ENCODE data around the gene NEK8. TPM values are rescaled to one million over a fixed set of nuclear protein-coding genes. Genes with fewer than 3 reads are reported as not detected.
"Not testable (repeated sequence)": the region's sequence is repeated elsewhere in the genome, so short reads cannot be mapped to it uniquely, and the experiment has no call there.

The NEK8 gene
- total RNA-seq, 1 donor from 2014 or later: 2.8 TPM

GRCh38 chr17:28725660-28726225 lies 2.8 kb upstream of the NEK8 start:
- DNase-seq: peak; percentile 71

GRCh38 chr17:28726226-28726626 lies 2.4 kb upstream of the NEK8 start, which contains the start of gene TLCD1:
Gene TLCD1, minus strand, starts transcription at chr17:28726233. Its CDS starts 136 bp downstream, at chr17:28726097.
- peak; percentile 71 for DNase-seq

GRCh38 chr17:28726627-28727491 lies 1.7 kb upstream of the NEK8 start:
- DNase-seq: peak; percentile 92

GRCh38 chr17:28729950-28730330 lies 1.4 kb downstream of the NEK8 start:
- no peak for DNase-seq

GRCh38 chr17:28733346-28733745 lies 4.8 kb downstream of the NEK8 start:
- DNase-seq: no peak

GRCh38 chr17:28734712-28735241 lies 6.2 kb downstream of the NEK8 start:
- no peak for DNase-seq

GRCh38 chr17:28735242-28735722 lies 6.7 kb downstream of the NEK8 start:
- no peak for DNase-seq

GRCh38 chr17:28735913-28736769 lies 7.6 kb downstream of the NEK8 start:
- not testable (repeated sequence) for DNase-seq

- DNase-seq: no peak
These were observed 8.7 kb downstream of the NEK8 start for GRCh38 chr17:28737316-28737715.

GRCh38 chr17:28737770-28738679 lies 9.4 kb downstream of the NEK8 start:
- DNase-seq: no peak

- no peak for DNase-seq
These were observed 10.2 kb downstream of the NEK8 start for GRCh38 chr17:28738680-28739384.

GRCh38 chr17:28740406-28741357 lies 12.1 kb downstream of the NEK8 start:
- DNase-seq: no peak

- no peak for DNase-seq
These were observed 13.1 kb downstream of the NEK8 start for GRCh38 chr17:28741358-28742349.

GRCh38 chr17:28743243-28744103 lies 14.9 kb downstream of the NEK8 start, which contains the start of gene TRAF4:
Gene TRAF4, plus strand, starts transcription at chr17:28744011. Its CDS starts 102 bp downstream, at chr17:28744113.
- DNase-seq: peak; percentile 67

GRCh38 chr17:28744104-28744971 lies 15.8 kb downstream of the NEK8 start:
- DNase-seq: peak; percentile 57
